GM21825 (cell line): ENCODE data around the gene SNRK.

ENCODE experiments used
- ATAC-seq: cut with Tn5 transposase; IDR thresholded peaks from one replicate; pipeline ENCODE4 v1.9.1; 2021; ENCODE audit warnings: mild to moderate bottlenecking, moderate library complexity; ENCODE audit not compliant: unreplicated experiment

Gene SNRK, protein sequence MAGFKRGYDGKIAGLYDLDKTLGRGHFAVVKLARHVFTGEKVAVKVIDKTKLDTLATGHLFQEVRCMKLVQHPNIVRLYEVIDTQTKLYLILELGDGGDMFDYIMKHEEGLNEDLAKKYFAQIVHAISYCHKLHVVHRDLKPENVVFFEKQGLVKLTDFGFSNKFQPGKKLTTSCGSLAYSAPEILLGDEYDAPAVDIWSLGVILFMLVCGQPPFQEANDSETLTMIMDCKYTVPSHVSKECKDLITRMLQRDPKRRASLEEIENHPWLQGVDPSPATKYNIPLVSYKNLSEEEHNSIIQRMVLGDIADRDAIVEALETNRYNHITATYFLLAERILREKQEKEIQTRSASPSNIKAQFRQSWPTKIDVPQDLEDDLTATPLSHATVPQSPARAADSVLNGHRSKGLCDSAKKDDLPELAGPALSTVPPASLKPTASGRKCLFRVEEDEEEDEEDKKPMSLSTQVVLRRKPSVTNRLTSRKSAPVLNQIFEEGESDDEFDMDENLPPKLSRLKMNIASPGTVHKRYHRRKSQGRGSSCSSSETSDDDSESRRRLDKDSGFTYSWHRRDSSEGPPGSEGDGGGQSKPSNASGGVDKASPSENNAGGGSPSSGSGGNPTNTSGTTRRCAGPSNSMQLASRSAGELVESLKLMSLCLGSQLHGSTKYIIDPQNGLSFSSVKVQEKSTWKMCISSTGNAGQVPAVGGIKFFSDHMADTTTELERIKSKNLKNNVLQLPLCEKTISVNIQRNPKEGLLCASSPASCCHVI

DNA sequence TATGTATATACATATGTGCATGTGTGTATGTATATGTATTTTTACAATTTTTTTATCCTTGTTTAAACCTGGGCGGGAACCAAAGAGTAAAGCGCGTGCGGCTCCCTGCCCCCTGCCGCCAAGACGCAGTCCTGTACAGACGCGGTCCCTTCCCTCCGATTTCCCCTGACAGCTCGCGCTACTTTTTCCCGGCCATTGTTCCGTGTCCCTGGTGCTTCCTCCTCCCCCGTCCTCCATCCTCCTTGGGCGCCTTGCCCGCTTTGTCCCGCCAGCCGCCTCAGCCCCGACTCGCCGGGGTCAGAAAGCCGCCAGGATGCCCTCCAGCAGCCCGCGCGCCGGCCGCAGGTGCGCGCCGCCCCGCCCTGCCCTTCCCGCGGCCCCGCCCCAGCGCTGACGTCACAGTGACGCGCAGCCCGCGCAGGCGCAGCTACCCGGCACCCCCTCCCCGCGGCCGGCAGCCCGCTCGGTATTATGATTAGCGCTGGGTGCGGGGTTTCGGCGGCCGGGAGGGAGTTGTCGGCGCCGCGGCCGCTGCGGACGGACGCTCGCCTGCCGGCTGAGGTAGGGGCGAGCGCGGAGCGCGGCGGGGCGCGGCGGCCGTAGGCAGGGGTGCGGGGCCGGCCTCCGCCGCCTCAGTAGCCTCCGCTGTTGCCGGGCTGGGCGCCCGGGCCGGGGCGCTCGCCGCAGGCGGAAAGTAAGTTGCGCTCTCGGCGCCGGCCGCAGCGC is at the start of gene SNRK:
SNRK (plus strand) TSS at position 426 of the 726 bp plus-strand sequence. CDS start 16,664 bp downstream, outside the sequence.
- ATAC-seq: peak; percentile 82

DNA sequence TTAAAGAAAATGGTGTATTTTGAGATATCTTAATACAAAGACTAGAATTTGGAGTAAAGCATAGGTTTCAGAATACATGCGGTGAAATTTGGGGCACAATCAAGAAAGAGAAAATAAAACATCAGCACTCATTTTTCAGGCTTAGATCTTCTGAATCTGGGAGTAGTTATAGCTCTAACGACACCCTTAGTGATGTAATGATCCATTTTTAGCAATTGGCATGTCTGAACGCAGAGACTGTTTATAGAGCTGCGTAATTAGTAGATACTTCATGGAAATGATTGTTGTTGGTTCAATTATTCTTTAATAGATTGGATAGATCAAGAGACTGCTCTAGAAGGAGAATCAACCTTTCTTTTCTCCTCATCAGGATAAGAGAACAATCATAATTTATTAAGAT is 47.5 kb upstream of the SNRK start:
- no peak for ATAC-seq

DNA sequence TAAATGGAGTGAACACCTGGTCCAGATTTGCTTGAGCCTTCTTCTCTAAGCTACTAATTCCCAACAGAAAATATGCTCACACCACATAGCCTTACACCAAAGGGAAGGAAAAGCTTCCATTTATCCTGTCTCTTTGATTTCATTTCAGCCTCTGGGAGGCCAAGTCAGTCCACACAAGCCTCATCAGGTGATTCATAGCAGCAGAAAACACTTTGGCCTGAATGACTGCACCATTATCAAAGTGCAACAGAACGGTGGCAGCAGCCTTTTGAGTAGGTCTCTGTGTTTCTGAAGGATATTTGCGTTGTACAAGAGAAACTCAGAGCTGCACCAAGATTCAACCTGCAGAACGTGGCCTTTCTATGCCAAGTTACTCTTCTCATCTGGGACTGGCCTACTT is 46.6 kb upstream of the SNRK start:
- no peak for ATAC-seq

DNA sequence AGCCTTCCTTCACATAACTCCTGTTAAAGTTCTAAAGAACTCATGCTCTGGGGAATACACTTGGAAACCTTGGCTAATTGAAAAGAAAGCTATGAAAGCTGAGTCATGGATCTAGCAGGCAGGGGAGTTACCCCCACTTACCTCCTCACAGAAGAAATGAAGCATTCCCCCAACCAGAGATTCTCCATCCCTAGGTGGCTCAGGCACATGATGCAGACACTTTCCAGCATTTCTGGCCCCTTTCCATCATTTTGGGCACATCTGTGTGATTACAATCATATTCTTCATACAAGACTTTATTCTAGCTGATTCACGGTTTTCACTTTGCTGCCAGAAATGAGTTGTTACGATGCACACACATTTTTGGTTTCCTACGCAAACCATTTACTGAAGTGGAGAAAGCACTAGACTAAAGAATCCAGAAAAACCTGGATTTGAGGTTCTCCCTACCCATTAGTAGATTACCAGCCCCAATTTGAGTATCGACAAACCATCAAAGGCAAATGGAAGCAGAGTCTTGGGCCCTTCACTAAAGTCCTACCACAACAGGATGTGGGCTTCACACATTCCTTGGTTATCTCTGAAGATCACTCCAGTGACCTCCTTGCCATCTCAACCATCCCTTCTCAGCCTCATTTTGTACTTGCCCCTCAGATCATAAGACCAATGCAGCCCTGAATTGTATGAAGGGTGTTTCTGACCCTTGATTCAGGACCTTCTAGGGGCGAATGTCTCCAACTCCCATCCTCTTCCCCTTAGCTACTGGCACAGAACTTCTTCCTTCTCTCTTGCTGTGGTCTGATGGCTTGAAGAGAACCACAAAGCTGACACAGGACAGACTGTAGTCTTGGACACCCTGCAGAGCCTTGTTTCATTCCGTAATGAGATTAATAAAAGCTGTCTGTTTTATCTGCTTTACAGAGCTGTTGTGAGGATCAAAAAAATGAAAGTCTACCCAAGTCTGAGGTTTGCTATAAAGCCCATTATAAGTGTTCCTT is 42.5 kb upstream of the SNRK start:
- ATAC-seq: no peak

DNA sequence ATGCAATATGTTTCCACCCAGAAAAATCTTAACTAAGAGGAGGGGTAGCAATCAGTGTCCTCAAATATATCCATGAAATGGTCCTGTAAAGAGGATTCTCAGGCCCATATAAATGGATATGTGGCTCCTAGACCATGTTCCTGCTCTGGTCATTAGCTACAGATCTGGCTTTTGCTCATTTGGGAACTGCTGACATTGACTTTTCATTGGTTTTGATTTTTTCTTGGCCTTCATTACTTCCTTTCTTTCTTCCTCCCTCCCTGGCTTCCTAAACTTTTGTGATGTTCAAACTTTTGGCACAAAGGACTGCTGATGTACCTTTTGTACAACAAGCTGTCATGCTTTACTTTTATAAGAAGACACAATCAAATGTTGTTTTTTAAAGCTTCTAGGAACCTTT is 41.6 kb upstream of the SNRK start:
- no peak for ATAC-seq

DNA sequence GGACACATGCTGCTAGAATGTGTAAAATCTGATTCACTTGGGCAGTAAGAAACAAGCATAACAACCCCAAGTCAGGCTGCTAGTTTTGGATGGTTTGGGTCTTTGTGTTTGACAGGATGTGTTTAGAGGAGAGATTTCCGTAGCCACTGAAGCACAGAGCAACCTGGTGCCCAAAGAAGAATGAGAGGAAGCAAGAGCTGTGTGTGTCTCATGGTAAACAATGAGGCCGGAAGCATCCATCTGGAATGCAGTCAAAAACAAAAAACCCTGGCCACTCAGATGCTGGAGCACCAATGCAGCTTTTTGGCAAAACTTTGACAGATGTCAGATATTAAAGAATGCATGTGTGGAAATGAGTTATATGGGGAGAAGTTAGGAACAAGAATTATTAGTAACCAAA is 39.4 kb upstream of the SNRK start:
- no peak for ATAC-seq

DNA sequence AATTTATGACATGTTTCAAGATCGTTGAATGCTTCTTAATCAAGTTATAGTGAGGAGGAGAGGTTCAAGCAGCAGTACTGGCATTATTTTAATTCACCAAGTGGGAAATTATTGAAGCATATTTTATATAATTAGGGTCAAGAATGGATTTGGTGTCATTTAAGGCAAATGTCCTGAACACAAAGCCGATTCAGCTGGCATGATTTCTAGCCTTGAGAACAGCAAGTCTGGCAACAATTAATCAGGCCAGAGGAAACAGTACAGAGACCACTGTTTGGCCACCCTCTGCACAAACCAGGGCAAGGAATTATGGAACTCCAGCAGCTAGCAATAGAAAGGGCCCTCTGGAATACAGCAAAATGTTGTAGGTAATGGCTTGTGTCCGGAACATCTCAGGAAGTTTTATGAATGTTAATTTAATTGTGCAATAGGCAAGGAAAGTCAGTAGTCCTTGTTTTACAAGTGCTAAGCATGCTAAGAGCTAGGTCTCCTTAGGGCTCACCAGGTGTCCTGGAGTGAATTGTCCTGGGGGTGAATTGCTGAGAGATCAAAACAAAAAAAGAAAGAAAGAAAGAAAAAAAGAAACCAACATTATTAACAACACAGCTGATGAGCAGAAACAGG is 38.7 kb upstream of the SNRK start:
- ATAC-seq: no peak

DNA sequence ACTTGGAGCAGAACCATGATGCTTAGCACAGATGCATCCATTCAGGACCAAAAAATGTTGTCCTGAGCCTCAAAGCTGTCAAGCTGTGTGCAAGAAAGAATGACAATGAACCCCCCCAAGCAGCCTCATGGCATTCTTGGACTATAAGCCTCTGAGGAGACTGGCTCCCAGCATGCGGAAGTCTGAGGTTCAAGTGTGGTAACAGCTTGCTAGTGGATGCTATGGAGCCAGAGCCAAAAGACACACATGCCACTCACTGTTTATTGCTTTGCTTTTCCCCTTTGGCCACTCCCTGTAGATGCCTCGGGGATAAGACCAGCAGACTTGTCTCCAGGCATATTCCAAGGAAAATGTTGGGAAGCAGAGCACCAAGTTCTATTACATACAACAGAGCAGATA is 38.2 kb upstream of the SNRK start:
- no peak for ATAC-seq

DNA sequence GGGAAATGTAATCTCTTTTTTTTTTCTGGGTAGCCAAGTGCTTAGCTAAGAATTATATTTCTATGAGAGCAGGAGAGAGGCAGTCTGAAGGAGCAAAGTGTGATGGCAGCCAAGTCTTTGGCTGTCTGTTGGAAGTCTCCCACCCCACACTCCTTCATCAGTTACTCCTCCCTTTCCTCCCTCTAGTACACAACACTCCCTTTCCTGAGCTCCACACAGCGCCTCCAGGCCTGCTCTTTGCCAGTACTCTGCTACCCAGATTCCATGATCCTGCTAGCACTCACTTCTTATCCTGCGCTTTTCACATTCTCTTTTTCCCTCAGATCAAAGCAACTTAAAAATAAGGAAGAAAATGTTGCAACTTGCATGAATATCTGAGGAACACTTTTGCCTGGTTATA is 37.4 kb upstream of the SNRK start:
- ATAC-seq: no peak

DNA sequence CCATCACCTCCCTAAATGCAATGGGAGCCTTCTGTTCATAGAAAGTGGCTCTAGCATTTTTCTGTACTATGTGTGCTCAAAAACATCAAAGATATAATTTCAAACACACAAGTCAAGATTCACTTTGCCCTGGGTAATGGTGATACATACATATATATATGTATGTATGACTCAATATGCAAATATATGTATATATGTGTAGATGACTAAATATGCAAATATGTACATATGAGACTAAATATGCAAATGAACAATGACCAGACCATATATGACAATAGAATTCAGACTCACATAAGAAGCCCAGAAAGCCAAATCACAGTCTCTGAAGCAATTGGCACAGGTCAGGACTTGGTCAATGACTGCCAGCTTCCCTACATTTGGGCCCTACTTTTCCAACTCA is 36.9 kb upstream of the SNRK start:
- no peak for ATAC-seq

DNA sequence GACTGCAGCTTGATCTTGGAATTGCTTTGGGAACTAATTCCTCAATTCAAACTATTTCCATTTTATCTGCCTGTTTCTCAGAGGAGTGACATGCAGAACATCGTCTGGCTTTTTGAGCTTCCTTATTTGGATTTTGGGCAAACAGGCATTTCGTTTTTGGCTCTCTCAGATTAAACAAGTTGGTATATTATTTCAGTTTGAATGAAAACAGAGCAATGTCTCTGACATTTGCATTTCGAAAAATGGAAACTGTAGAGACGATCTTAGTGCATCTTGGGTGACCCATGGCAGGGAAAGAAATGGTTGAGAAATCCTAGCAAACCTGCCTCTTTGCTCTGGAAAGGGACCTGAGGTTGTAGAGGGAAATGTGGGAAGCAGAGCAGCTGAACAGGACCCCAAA is 33.0 kb upstream of the SNRK start:
- ATAC-seq: no peak

DNA sequence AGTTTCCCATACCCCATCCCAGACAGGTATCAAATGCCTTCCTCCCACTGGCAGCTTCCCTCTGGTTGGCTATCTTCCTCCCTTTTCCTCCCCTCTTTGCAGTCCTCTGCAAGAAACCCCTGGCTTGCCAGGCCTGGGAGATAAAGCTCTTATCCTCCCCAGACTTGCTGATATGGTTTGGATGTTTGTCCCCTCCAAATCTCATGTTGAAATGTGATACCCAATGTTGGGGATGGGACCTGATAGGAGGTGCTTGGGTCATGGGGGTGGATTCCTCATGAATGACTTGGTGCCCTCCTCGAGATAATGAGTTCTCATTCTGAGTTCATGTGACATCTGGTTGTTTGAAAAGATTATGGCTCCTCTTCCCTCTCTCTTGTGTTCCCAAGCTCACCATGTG is 32.2 kb upstream of the SNRK start:
- no peak for ATAC-seq

DNA sequence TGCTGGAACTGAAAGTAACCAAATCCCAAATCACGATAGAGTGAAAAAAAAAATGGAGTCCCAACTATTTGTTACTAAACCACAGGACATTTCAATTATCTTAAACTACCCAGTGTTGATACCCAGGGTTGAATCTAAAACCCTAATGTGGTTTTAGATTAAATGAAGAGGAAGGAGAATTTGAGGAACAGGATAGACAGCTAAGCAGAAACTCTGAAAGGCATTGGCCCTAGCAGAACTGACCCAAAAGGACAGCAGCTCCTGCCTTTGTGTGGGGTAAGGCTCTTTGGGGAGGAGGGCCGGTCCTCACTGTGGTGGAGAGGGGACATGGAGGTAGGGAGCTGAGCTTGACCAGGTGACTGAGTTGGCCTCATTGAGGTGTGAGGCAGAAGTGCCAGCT is 30.7 kb upstream of the SNRK start:
- no peak for ATAC-seq

DNA sequence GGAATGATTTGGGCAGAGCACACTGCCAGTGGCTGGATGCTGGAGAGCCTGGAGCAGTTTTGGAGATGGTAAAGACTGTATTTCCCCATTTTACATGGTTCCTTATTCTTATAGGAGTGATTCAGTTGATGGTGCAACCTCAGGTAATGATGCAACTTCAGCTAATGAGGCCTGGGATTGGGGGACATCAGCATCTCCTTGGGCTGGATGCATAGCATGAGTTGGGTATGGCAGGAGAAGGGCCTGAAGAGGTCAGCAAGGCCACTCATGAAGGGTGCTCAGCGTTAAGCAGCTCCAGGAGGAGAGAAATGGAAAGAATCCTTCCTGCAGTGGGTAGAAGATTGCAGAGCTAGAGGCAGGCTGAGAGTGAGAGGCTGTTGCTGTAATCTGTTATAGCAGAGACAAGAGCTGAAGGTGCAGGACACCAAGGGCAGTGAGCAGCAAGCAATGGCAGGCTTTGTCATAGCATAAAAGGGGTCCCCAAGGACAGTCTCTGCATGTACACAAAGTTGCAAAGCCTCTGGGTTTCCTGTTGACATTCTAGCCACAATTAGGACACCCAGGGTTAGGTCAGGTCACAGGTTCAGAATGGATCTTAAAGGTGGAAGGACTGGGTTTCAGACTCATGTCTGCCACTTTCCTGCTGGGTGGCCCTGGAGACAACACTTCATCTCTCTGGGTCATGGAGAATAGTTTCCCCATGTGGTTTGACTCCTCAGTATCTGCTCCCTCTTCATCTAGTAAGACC is 29.5 kb upstream of the SNRK start:
- no peak for ATAC-seq

DNA sequence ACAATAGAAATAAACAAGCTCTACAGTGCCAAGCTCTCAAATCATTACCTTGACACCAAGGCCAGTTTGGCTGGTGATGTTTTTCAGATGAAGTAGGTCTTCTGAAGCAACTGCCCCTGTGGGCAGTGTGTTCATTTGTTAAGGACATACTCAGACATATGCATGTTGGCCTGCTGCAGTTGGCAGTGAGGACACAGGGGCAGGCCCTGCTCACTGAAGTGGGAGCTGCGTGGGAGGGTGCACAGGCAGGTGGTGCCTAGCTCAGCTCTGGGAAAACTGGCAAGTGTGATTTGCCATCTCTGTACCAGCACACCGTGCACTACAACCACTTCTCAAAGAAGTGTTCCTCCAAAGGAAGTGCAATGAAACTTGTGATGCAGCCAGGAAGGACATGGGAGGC is 28.5 kb upstream of the SNRK start:
- ATAC-seq: no peak

DNA sequence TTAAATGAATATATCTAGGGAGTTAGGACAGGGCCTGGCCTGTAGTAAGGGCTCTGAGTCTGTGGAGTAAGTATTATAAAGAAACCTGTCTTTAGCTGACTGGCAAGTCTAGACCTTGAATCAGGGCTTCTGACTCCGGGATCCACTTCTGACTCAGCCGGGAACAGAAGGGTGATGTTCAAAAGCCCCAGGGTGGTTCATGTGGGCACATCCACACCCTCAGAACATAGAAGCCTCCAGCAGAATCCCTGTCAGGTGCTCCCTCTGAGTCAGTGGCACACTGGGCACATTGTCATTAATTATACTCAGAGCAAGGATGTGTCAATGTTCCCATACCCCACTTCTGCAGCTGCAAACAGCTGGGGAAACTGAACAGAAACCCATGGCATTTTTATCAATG is 26.7 kb upstream of the SNRK start:
- no peak for ATAC-seq

DNA sequence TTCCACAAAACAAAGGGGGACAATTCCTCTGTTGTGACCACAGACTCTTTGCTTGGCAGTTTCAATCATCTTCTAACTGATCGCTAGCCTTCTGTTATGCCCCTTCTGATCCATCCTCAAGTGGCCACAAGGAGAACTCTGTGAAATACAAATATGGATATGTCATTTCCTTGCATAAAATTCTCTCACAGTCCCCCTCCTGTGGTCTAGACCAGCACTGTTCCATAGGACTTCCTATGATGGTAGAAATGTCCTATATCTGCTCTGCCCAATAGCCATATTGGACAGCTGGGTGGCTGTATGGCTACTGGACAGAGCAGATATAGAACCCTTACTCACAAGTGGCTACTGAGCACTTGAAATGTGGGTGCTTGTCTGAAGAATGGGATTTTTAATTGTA is 25.9 kb upstream of the SNRK start:
- no peak for ATAC-seq

DNA sequence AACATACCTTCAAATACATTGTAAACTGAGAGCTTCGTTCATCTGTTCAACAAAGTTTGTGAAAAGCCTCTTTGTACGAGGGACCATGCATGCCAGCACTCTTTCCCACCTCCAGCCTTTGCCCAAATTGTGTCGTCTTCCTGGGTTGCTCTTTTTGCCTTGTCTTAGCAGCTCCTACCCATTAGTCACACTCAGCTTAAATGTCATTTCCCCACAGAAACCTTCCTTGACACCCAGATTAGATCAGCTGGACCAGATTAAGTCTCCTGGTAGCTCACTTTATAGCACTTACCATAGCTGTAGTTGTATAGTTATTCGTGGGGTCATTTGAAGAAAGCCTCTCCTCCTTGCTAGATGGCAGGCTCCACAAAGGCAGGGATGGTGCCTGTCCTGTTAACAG is 24.1 kb upstream of the SNRK start:
- ATAC-seq: no peak

DNA sequence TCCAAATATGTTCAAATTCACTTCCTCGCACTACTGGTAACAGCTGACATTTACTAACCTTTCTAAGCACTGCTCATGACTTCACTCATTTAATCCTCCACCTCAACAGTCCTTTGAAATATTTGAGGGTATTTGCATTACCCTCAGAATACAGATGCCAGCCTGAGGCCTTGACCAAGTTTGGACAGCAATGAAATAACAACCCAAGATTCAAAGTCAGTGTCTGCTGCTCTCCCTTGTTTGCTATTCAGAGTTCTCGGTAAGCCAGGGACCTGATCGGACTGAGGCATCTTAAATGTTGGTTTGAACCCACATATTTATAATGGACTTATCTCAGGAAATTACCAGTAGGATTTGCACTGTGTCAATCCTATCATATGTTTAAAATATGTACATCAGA is 19.9 kb upstream of the SNRK start:
- ATAC-seq: no peak
